GM23248 (cell line): ENCODE measurements around the gene SH2D3C.

Experiments
- EZH2 ChIP-seq: fragments of 200-600 bp; sonication (generic); IDR thresholded peaks from 2 replicates; pipeline ENCODE4 v1.6.1; 2018; ENCODE audit warnings: antibody characterized with exemption, mild to moderate bottlenecking; ENCODE audit not compliant: insufficient read depth, poor library complexity, severe bottlenecking
- EZH2phosphoT487 ChIP-seq: fragments of 200-600 bp; sonication (generic); IDR thresholded peaks from 2 replicates; pipeline ENCODE4 v1.6.1; 2018; ENCODE audit warnings: antibody characterized with exemption, moderate library complexity, mild to moderate bottlenecking, low read depth; ENCODE audit not compliant: insufficient read depth

- no peak for TF ChIP-seq EZH2
- TF ChIP-seq EZH2phosphoT487, result no peak
Observed at GRCh38 chr9:127721391-127721821, 57.1 kb downstream of the SH2D3C start.
